HL-60 (cell line): Measurements from ENCODE around the gene HES5.

Experiments used
- GABPA ChIP-seq: IDR thresholded peaks from 2 replicates; pipeline ENCODE4 v1.6.1; 2012; ENCODE audit warnings: low read depth
- POLR2AphosphoS5 ChIP-seq: IDR thresholded peaks from 2 replicates; pipeline ENCODE4 v1.6.1; 2012; ENCODE audit warnings: low read depth
- REST ChIP-seq: IDR thresholded peaks from 2 replicates; pipeline ENCODE4 v1.6.1; 2012; ENCODE audit warnings: low read depth; ENCODE audit not compliant: insufficient replicate concordance
- TF ChIP-seq, protein P1 (sequence below): IDR thresholded peaks from one replicate; pipeline ENCODE4 v1.5.1; 2011; ENCODE audit warnings: low read length, control low read depth, inconsistent platforms; ENCODE audit not compliant: insufficient read depth

GRCh38 chr1:2540816-2541492 lies 10.9 kb upstream of the HES5 start:
- TF ChIP-seq, protein P1, sequence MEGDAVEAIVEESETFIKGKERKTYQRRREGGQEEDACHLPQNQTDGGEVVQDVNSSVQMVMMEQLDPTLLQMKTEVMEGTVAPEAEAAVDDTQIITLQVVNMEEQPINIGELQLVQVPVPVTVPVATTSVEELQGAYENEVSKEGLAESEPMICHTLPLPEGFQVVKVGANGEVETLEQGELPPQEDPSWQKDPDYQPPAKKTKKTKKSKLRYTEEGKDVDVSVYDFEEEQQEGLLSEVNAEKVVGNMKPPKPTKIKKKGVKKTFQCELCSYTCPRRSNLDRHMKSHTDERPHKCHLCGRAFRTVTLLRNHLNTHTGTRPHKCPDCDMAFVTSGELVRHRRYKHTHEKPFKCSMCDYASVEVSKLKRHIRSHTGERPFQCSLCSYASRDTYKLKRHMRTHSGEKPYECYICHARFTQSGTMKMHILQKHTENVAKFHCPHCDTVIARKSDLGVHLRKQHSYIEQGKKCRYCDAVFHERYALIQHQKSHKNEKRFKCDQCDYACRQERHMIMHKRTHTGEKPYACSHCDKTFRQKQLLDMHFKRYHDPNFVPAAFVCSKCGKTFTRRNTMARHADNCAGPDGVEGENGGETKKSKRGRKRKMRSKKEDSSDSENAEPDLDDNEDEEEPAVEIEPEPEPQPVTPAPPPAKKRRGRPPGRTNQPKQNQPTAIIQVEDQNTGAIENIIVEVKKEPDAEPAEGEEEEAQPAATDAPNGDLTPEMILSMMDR: no peak
- TF ChIP-seq POLR2AphosphoS5 (no peak), REST (no peak), GABPA (no peak)
